K562 (cell line): ENCODE measurements around the gene ORAI1. TPM values are rescaled to one million over a fixed set of nuclear protein-coding genes. Genes with fewer than 3 reads are reported as not detected.
A peak's percentile ranks its signal among the peaks of the same experiment; 100 is the strongest.

Experiments used
- ATAC-seq: fragments of 200-7000 bp; cut with Tn5 transposase; 3 replicates; pipeline ENCODE4 v1.9.1; 2020; ENCODE audit warnings: moderate library complexity
- BruUV-seq: library from RNA; stranded (reverse); fragments of 400-500 nt; replicated peaks from 2 replicates; lab custom pipeline; 2021; lab: Mats Ljungman, UMichigan
- CTCF ChIA-PET: fragments of 300-600 bp; formaldehyde crosslinking; extraction: SDS; loops from one replicate; lab custom pipeline; 2021; ENCODE audit warnings: low intra/inter-chr PET ratio; lab: Yijun Ruan, JAX
- POLR2A ChIA-PET: fragments of 300-600, 350-650 bp; sonication (Branson Sonifier 250); formaldehyde crosslinking; extraction: SDS; loops from one replicate; lab custom pipeline; 2021; ENCODE audit warnings: antibody characterized with exemption, inconsistent platforms; lab: Yijun Ruan, JAX
- DNase-seq, 4 experiments: peaks; one replicate each; pipeline versions ENCODE4 v3.0.0 to v3.0.0-alpha.2; 2011 to 2018; ENCODE audit warnings: low spot score in 3 of 4, mixed read lengths in 3 of 4; ENCODE audit errors: extremely low read depth in 1 of 4
- FAIRE-seq: peaks from 2 replicates; lab custom pipeline; 2011; peaks lifted over from hg19 to GRCh38; lab: Jason Lieb, UNC
- H2AFZ ChIP-seq: 2 replicates; pipeline ENCODE4 v1.6.0; 2011; ENCODE audit warnings: low read depth, low read length, control low read depth, inconsistent platforms
- H3K27ac ChIP-seq: fragments of 200-600 bp; 3 replicates; pipeline ENCODE4 v1.8.0; 2011; ENCODE audit warnings: low read depth, mild to moderate bottlenecking, control low read depth, inconsistent platforms, low read length, moderate library complexity, mixed read lengths; ENCODE audit errors: extremely low read depth
- H3K27me3 ChIP-seq, 2 experiments: fragments of 300-600 bp in 1 of 2; 2 replicates in 1 of 2; 3 replicates in 1 of 2; pipeline versions ENCODE4 v1.6.0 to v1.8.0; 2011; ENCODE audit warnings: inconsistent platforms in 2 of 2, low read length in 2 of 2, mild to moderate bottlenecking in 1 of 2, mixed read lengths in 1 of 2, moderate library complexity in 1 of 2; ENCODE audit not compliant: control insufficient read depth in 2 of 2, insufficient read depth in 2 of 2
- H3K36me3 ChIP-seq: fragments of 300-600 bp; 3 replicates; pipeline ENCODE4 v1.8.0; 2011; ENCODE audit warnings: mild to moderate bottlenecking, low read length, inconsistent platforms; ENCODE audit not compliant: control insufficient read depth, insufficient read depth
- H3K4me1 ChIP-seq, 2 experiments: fragments of 200-600 bp in 1 of 2; replicated peaks in 1 of 2; 2 replicates in 1 of 2; 3 replicates in 1 of 2; pipeline versions ENCODE4 v1.5.1 to v1.8.0; 2011; ENCODE audit warnings: inconsistent platforms in 2 of 2, low read length in 2 of 2, mild to moderate bottlenecking in 1 of 2, mixed read lengths in 1 of 2, moderate library complexity in 1 of 2; ENCODE audit not compliant: control insufficient read depth in 2 of 2, insufficient read depth in 2 of 2
- H3K4me2 ChIP-seq: 2 replicates; pipeline ENCODE4 v1.6.1; 2011; ENCODE audit warnings: low read length, control low read depth, inconsistent platforms, mixed read lengths; ENCODE audit not compliant: insufficient read depth
- H3K4me3 ChIP-seq: fragments of 200-600 bp; sonication (generic), shearing (Covaris generic); 2 replicates; pipeline ENCODE4 v1.5.1; 2016; ENCODE audit warnings: control low read depth, inconsistent platforms
- H3K79me2 ChIP-seq: fragments of 200-600 bp; 3 replicates; pipeline ENCODE4 v1.8.0; 2011; ENCODE audit warnings: low read length, inconsistent platforms; ENCODE audit not compliant: control insufficient read depth, insufficient read depth
- H3K9ac ChIP-seq, 2 experiments: 2 replicates each; pipeline versions ENCODE4 v1.6.0 to v1.6.1; 2011; ENCODE audit warnings: low read depth in 2 of 2, low read length in 2 of 2, control low read depth in 1 of 2, inconsistent platforms in 1 of 2, mild to moderate bottlenecking in 1 of 2, mixed read lengths in 1 of 2; ENCODE audit not compliant: insufficient read depth in 1 of 2
- H3K9me1 ChIP-seq: one replicate; pipeline ENCODE4 v1.6.0; 2011; ENCODE audit warnings: inconsistent platforms, mild to moderate bottlenecking, low read length, moderate library complexity; ENCODE audit not compliant: control insufficient read depth, insufficient read depth
- H3K9me3 ChIP-seq: replicated peaks from 2 replicates; pipeline ENCODE4 v1.5.1; 2011; ENCODE audit warnings: low read depth, low read length, inconsistent platforms; ENCODE audit not compliant: control insufficient read depth, insufficient read depth
- H4K20me1 ChIP-seq: replicated peaks from 2 replicates; pipeline ENCODE4 v1.6.1; 2011; ENCODE audit warnings: low read length, inconsistent platforms, mixed read lengths; ENCODE audit not compliant: control insufficient read depth, insufficient read depth
- ADNP ChIP-seq: fragments of 200-800 bp; sonication (Bioruptor generic); IDR thresholded peaks from 2 replicates; pipeline ENCODE4 v1.6.1; 2016; ENCODE audit warnings: missing genetic modification characterization, missing compliant biosample characterization
- BCOR ChIP-seq: fragments of 450-650 bp; IDR thresholded peaks from 2 replicates; pipeline ENCODE4 v1.6.1; 2016
- E2F6 ChIP-seq, 2 experiments: IDR thresholded peaks; 2 replicates each; pipeline ENCODE4 v1.6.1; 2011; ENCODE audit warnings: borderline replicate concordance in 1 of 2, control low read depth in 1 of 2, low read depth in 1 of 2, low read length in 1 of 2, mild to moderate bottlenecking in 1 of 2, mixed read lengths in 1 of 2, moderate library complexity in 1 of 2; ENCODE audit not compliant: insufficient read depth in 1 of 2, insufficient read length in 1 of 2, poor library complexity in 1 of 2, severe bottlenecking in 1 of 2; ENCODE audit errors: extremely low read depth in 1 of 2
- HMG20B ChIP-seq: fragments of 250-450 bp; sonication (Bioruptor Pico); IDR thresholded peaks from 2 replicates; pipeline ENCODE4 v1.5.0; 2021; ENCODE audit warnings: mild to moderate bottlenecking
- JUNB ChIP-seq: fragments of 450-650 bp; formaldehyde crosslinking; conservative IDR thresholded peaks from 2 replicates; pipeline ENCODE4 v1.4.0; 2020; ENCODE audit warnings: mild to moderate bottlenecking
- KDM1A ChIP-seq, 2 experiments: fragments of 450-650 bp; IDR thresholded peaks; 2 replicates each; pipeline ENCODE4 v1.6.1; 2016; ENCODE audit warnings: mild to moderate bottlenecking in 2 of 2
- MITF ChIP-seq: IDR thresholded peaks from 2 replicates; pipeline ENCODE4 v1.6.1; 2014; ENCODE audit warnings: antibody characterized with exemption
- NFIC ChIP-seq: fragments of 450-650 bp; IDR thresholded peaks from 2 replicates; pipeline ENCODE4 v1.6.1; 2017; ENCODE audit warnings: mild to moderate bottlenecking, inconsistent platforms
- POLR2G ChIP-seq: fragments of 200-400 bp; formaldehyde crosslinking; IDR thresholded peaks from 2 replicates; pipeline ENCODE4 v1.6.1; 2017; ENCODE audit warnings: low read depth, mild to moderate bottlenecking, antibody characterized with exemption, low read length, moderate library complexity
- RBBP5 ChIP-seq: fragments of 200-600 bp; sonication (generic); IDR thresholded peaks from 2 replicates; pipeline ENCODE4 v1.6.1; 2012; ENCODE audit warnings: borderline replicate concordance, mild to moderate bottlenecking, low read length, control low read depth, inconsistent platforms; ENCODE audit not compliant: insufficient read depth, poor library complexity, severe bottlenecking
- RNF2 ChIP-seq: sonication (generic); IDR thresholded peaks from 2 replicates; pipeline ENCODE4 v1.6.1; 2016
- SMARCE1 ChIP-seq: fragments of 450-650 bp; IDR thresholded peaks from 2 replicates; pipeline ENCODE4 v1.7.1; 2016; ENCODE audit warnings: mild to moderate bottlenecking
- TSC22D4 ChIP-seq: fragments of 450-650 bp; IDR thresholded peaks from 2 replicates; pipeline ENCODE4 v1.6.1; 2016; ENCODE audit warnings: missing genetic modification characterization, missing biosample characterization, control low read depth
- USF2 ChIP-seq: sonication (generic); formaldehyde crosslinking; IDR thresholded peaks from 2 replicates; pipeline ENCODE4 v1.5.0; 2020; ENCODE audit warnings: missing genetic modification reagents
- ZNF354B ChIP-seq: fragments of 250-450 bp; sonication (Bioruptor Pico); IDR thresholded peaks from 2 replicates; pipeline ENCODE4 v1.4.0; 2020
- ZNF431 ChIP-seq: sonication (generic); formaldehyde crosslinking; IDR thresholded peaks from 2 replicates; pipeline ENCODE4 v1.8.0; 2022; ENCODE audit warnings: mild to moderate bottlenecking, missing genetic modification reagents
- WGBS: fragments of 100-300 bp; shearing (Covaris generic); methylation state at CpG from one replicate; pipeline ENCODE4 v1.1.6; 2016; ENCODE audit warnings: low coverage, mixed read lengths; ENCODE audit not compliant: insufficient coverage; ENCODE audit errors: missing lambda C conversion rate; 5-methylcytosine and 5-hydroxymethylcytosine counted together
- in situ Hi-C: fragments of 300-500 bp; cut with MboI; formaldehyde crosslinking; loops from 4 replicates; pipeline ENCODE4 v1.15.0; 2018; ENCODE audit warnings: inconsistent platforms, mixed read lengths
- intact Hi-C: fragments of 100-400 bp; cut with micrococcal nuclease; formaldehyde crosslinking; loops from 2 replicates; pipeline ENCODE4 v1.14.2; 2022
- polyA plus RNA-seq, 8 experiments: library from polyadenylated mRNA; depleted of rRNA in 4 of 8; stranded (reverse) in 5 of 8; unstranded in 3 of 8; fragments of >200 nt; fragmentation: Nextera tagmentation in 2 of 8; fragmentation: Illumina TruSeq in 1 of 8; extraction: Ambion mirVana in 2 of 8; extraction: Trizol in 1 of 8; gene quantifications; 2 replicates each; pipeline versions ENCODE4 v1.2.1 to v1.2.3, GENCODE V29; 2011 to 2014; ENCODE audit warnings: inconsistent platforms in 1 of 8, missing spikeins in 1 of 8
- total RNA-seq, 7 experiments: library from RNA; depleted of rRNA in 6 of 7; stranded (reverse); fragments of >200 nt in 6 of 7; fragmentation: Illumina TruSeq in 2 of 7; extraction: Trizol in 2 of 7; gene quantifications; 2 replicates each; pipeline versions ENCODE4 v1.2.1 to v1.2.3, GENCODE V29; 2011 to 2021; ENCODE audit warnings: low replicate concordance in 1 of 7
- TF ChIP-seq, protein P1 (sequence below): IDR thresholded peaks from 2 replicates; pipeline ENCODE4 v1.6.1; 2012; ENCODE audit warnings: low read depth, low read length, improper control_type of control experiment, borderline replicate concordance

ORAI1 gene
- total and polyA plus RNA-seq, 9 of the 15 experiments (the other 6 are each of a cell fraction or from before 2014, with no cell fraction given) = 2.6 to 23.8 (median 9.3) TPM

GRCh38 chr12:121638298-121639202 lies 12.2 kb downstream of the ORAI1 start:
- POLR2A ChIA-PET = no interaction called here
- Histone ChIP-seq H3K9me3 (no peaks in the 10 kb centered on the region), H3K27me3 (no peaks in the 10 kb centered on the region), H3K4me1 (peaks cover 8 to 37% of the 10 kb centered on the region in 2 experiments; a peak in 3 of 5 replicates), H3K4me3 (no peak overlapping the region), H3K27ac (no peak overlapping the region), H2AFZ (no peak overlapping the region), H3K79me2 (peaks cover 29% of the 10 kb centered on the region), H3K36me3 (peaks cover 48% of the 10 kb centered on the region; the same call in 2 of the 3 replicates), H3K9me1 (no peaks in the 10 kb centered on the region), H3K9ac (peak overlapping the region in 1 of 2 experiments; percentile 63; a peak in 2 of 4 replicates), H4K20me1 (no peaks in the 10 kb centered on the region; the same call in 1 of the 2 replicates), H3K4me2 (no peak overlapping the region)
- DNase-seq (peak in 2 of 4 experiments; percentile 12 to 16), ATAC-seq (no peak), FAIRE-seq (no peak)
- intact Hi-C loops (no loop called here), in situ Hi-C loops (no loop called here)
- 92% methylated on average over 14 of the region's 14 CpGs for WGBS
- CTCF ChIA-PET = no interaction called here
- no TSS peak for BruUV-seq
- TF ChIP-seq NFIC (no peak), RBBP5 (no peak), ZNF354B (CRISPR knock-in tag) (no peak), TSC22D4 (tag) (no peak), MITF (no peak), BCOR (peak; percentile 93), JUNB (CRISPR knock-in tag) (no peak), HMG20B (CRISPR knock-in tag) (no peak), USF2 (CRISPR knock-in tag) (no peak), KDM1A (IDR thresholded peaks at IDR 0.05) (peak; percentile 54 to 81), SMARCE1 (no peak), RNF2 (no peak), E2F6 (IDR thresholded peaks at IDR 0.05; ENCODE audit: borderline replicate concordance in 1 of 2, extremely low read depth in 1 of 2, insufficient read depth in 1 of 2, insufficient read length in 1 of 2, low read depth in 1 of 2, low read length in 1 of 2, poor library complexity in 1 of 2, severe bottlenecking in 1 of 2) (no peak), POLR2G (peak; percentile 56), ZNF431 (CRISPR knock-in tag) (no peak), ADNP (tag) (peak; percentile 82)
- TF ChIP-seq, protein P1, sequence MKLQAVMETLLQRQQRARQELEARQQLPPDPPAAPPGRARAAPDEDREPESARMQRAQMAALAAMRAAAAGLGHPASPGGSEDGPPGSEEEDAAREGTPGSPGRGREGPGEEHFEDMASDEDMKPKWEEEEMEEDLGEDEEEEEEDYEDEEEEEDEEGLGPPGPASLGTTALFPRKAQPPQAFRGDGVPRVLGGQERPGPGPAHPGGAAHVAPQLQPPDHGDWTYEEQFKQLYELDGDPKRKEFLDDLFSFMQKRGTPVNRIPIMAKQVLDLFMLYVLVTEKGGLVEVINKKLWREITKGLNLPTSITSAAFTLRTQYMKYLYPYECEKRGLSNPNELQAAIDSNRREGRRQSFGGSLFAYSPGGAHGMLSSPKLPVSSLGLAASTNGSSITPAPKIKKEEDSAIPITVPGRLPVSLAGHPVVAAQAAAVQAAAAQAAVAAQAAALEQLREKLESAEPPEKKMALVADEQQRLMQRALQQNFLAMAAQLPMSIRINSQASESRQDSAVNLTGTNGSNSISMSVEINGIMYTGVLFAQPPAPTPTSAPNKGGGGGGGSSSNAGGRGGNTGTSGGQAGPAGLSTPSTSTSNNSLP = no peak
